ENCODE data around the gene UST.

DNA sequence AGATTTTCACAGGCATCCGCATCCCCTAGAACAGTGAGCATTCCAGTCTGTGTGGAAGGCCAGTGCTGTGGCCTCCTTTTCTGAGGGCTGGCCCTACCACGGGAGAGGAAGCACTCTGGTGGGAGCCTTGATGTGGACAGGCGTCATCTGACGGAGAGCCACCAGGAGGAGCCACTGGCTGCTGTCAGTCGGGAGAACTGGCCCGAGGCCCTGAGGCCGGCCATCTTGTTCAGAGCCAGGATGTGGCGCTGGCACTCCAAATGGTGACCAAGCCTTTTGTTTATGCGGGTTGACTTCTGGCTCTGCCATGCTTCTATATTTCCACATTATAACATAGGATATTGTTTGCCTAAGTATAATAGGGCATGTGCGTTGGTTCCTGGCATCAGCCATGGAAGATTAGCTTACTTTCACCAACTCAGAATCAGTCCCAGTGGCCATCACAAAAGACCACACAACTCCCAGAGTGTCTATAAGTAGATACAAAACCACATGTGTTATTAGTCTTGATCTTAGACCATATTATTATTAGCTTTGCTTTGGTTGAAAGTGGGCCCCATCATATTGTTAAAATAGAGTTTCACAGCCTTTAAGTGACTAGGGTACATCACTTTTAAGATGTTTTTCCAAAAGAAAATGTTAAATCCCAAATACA, 296.8 kb downstream of the UST start:
- TF ChIP-seq, protein P1, sequence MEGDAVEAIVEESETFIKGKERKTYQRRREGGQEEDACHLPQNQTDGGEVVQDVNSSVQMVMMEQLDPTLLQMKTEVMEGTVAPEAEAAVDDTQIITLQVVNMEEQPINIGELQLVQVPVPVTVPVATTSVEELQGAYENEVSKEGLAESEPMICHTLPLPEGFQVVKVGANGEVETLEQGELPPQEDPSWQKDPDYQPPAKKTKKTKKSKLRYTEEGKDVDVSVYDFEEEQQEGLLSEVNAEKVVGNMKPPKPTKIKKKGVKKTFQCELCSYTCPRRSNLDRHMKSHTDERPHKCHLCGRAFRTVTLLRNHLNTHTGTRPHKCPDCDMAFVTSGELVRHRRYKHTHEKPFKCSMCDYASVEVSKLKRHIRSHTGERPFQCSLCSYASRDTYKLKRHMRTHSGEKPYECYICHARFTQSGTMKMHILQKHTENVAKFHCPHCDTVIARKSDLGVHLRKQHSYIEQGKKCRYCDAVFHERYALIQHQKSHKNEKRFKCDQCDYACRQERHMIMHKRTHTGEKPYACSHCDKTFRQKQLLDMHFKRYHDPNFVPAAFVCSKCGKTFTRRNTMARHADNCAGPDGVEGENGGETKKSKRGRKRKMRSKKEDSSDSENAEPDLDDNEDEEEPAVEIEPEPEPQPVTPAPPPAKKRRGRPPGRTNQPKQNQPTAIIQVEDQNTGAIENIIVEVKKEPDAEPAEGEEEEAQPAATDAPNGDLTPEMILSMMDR (IDR thresholded peaks at IDR 0.05), result peak in 1 of 2 donors; percentile 28
- TF ChIP-seq POLR2AphosphoS5 (IDR thresholded peaks at IDR 0.05), result no peak
- TF ChIP-seq POLR2A (IDR thresholded peaks at IDR 0.05), result no peak
